ENCODE data around the gene SERPIND1.
"Not testable (repeated sequence)": the region's sequence is repeated elsewhere in the genome, so short reads cannot be mapped to it uniquely, and the experiment has no call there.

The SERPIND1 gene

GRCh38 chr22:20818471-20818870 is 44.6 kb downstream of the SERPIND1 start:
- DNase-seq = no peak

GRCh38 chr22:20819471-20819870 is 45.6 kb downstream of the SERPIND1 start:
- DNase-seq = no peak

GRCh38 chr22:20821717-20822239 is 47.9 kb downstream of the SERPIND1 start:
- DNase-seq = not testable (repeated sequence)

- DNase-seq = no peak
Observed at GRCh38 chr22:20822240-20822639, 48.3 kb downstream of the SERPIND1 start.

GRCh38 chr22:20823264-20823663 is 49.4 kb downstream of the SERPIND1 start:
- no peak for DNase-seq

GRCh38 chr22:20825216-20825615 is 51.3 kb downstream of the SERPIND1 start:
- not testable (repeated sequence) for DNase-seq

- no peak for DNase-seq
Observed at GRCh38 chr22:20825624-20826023, 51.7 kb downstream of the SERPIND1 start.

GRCh38 chr22:20826373-20827152 is 52.6 kb downstream of the SERPIND1 start:
- not testable (repeated sequence) for DNase-seq

- DNase-seq = no peak
Observed at GRCh38 chr22:20829491-20830134, 55.7 kb downstream of the SERPIND1 start.

- no peak for DNase-seq
Observed at GRCh38 chr22:20833225-20833665, 59.3 kb downstream of the SERPIND1 start.

GRCh38 chr22:20834206-20834605 is 60.3 kb downstream of the SERPIND1 start:
- no peak for DNase-seq

- DNase-seq = no peak
Observed at GRCh38 chr22:20834725-20835124, 60.8 kb downstream of the SERPIND1 start.
